ENCODE data around the gene OR52I1. TPM values are rescaled to one million over a fixed set of nuclear protein-coding genes. Genes with fewer than 3 reads are reported as not detected.

The OR52I1 gene
- total RNA-seq, 2 donors from 2014 or later, result not detected

DNA sequence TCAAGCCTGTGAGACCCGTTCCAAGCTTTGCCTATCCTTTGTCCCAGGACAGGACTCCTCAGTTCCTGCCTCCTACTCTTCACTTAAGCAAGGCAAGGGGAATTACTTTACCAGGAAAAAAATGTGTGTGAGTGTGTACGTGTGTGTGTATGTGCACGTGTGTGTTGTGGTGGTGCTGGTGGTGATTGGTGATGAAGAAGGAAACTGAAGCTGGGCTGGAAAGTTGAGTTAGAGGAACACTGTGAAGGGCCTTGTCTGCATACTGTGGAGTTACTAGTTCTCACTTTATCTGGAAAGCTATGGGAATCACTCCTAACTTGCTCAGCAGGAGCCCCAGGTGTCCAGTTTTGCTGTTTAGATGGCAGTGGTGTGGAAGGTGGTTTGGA lies 43.8 kb downstream of the OR52I1 start:
- WGBS, 2 donors, result 71 to 77% methylated on average over 3 of the region's 3 CpGs
- ATAC-seq, result no peak
- no peak for TF ChIP-seq POLR2A (IDR thresholded peaks at IDR 0.05)
- TF ChIP-seq, protein P1, sequence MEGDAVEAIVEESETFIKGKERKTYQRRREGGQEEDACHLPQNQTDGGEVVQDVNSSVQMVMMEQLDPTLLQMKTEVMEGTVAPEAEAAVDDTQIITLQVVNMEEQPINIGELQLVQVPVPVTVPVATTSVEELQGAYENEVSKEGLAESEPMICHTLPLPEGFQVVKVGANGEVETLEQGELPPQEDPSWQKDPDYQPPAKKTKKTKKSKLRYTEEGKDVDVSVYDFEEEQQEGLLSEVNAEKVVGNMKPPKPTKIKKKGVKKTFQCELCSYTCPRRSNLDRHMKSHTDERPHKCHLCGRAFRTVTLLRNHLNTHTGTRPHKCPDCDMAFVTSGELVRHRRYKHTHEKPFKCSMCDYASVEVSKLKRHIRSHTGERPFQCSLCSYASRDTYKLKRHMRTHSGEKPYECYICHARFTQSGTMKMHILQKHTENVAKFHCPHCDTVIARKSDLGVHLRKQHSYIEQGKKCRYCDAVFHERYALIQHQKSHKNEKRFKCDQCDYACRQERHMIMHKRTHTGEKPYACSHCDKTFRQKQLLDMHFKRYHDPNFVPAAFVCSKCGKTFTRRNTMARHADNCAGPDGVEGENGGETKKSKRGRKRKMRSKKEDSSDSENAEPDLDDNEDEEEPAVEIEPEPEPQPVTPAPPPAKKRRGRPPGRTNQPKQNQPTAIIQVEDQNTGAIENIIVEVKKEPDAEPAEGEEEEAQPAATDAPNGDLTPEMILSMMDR (IDR thresholded peaks at IDR 0.05), result no peak
- no peaks in the 10 kb centered on the region for H3K4me1 ChIP-seq
- no peaks in the 10 kb centered on the region for H3K9me3 ChIP-seq
- no peaks in the 10 kb centered on the region for H3K36me3 ChIP-seq (replicated peaks in 1 of 2; ENCODE audit: insufficient read depth in 1 of 2, low read depth in 2 of 2)
- intact Hi-C loops (cut with DNase I), result loop anchor here (5.0 kb wide), 1 partner anchor 370 kb away; no protein-coding TSS in a partner anchor
- no peaks in the 10 kb centered on the region for H3K27me3 ChIP-seq
- H3K27ac ChIP-seq, result no peak overlapping the region
- H3K4me3 ChIP-seq, result no peak overlapping the region
- no peak for DNase-seq

DNA sequence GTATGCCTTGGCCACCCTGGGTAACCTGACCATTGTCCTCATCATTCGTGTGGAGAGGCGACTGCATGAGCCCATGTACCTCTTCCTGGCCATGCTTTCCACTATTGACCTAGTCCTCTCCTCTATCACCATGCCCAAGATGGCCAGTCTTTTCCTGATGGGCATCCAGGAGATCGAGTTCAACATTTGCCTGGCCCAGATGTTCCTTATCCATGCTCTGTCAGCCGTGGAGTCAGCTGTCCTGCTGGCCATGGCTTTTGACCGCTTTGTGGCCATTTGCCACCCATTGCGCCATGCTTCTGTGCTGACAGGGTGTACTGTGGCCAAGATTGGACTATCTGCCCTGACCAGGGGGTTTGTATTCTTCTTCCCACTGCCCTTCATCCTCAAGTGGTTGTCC lies 46.1 kb downstream of the OR52I1 start:
- Histone ChIP-seq H3K27ac (no peak overlapping the region), H3K9me3 (no peaks in the 10 kb centered on the region), H3K4me1 (no peaks in the 10 kb centered on the region), H3K4me3 (no peak overlapping the region), H3K27me3 (no peaks in the 10 kb centered on the region), H3K36me3 (replicated peaks in 1 of 2; ENCODE audit: insufficient read depth in 1 of 2, low read depth in 2 of 2) (no peaks in the 10 kb centered on the region)
- intact Hi-C loops (cut with DNase I), result loop anchor here (5.0 kb wide), 1 partner anchor 367 kb away; no protein-coding TSS in a partner anchor
- WGBS, 2 donors, result 70 to 73% methylated on average over 6 of the region's 6 CpGs
- no peak for ATAC-seq
- no peak for TF ChIP-seq POLR2A (IDR thresholded peaks at IDR 0.05)
- TF ChIP-seq, protein P1 (IDR thresholded peaks at IDR 0.05), result no peak
- DNase-seq, result no peak

DNA sequence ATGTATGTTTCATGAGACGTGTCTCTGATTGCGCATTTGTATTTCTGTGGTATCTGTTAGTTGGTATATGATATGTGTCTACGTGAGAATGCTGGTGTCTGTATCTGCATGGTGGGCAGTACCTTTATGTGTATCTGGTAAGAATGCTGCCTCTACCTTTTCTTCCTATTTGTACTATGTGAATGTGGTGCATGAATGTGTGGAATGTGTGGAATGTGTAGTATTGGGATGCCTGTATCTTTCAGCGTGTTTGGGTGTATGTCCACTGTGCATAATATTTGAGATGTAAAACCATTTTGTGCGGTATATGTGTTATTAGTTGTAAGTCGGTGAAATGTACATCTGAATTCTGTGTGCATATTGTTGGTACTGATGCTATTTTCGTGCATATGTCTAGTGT lies 47.7 kb downstream of the OR52I1 start:
- 69 to 74% methylated on average over 7 of the region's 7 CpGs for WGBS, 2 donors
- Histone ChIP-seq H3K27ac (no peak overlapping the region), H3K36me3 (replicated peaks in 1 of 2; ENCODE audit: insufficient read depth in 1 of 2, low read depth in 2 of 2) (no peaks in the 10 kb centered on the region), H3K4me3 (no peak overlapping the region), H3K9me3 (no peaks in the 10 kb centered on the region), H3K4me1 (no peaks in the 10 kb centered on the region), H3K27me3 (no peaks in the 10 kb centered on the region)
- intact Hi-C loops (cut with DNase I), result no loop called here
- ATAC-seq (no peak), DNase-seq (no peak)
- no peak for TF ChIP-seq POLR2A (IDR thresholded peaks at IDR 0.05)
- TF ChIP-seq, protein P1 (IDR thresholded peaks at IDR 0.05), result no peak

DNA sequence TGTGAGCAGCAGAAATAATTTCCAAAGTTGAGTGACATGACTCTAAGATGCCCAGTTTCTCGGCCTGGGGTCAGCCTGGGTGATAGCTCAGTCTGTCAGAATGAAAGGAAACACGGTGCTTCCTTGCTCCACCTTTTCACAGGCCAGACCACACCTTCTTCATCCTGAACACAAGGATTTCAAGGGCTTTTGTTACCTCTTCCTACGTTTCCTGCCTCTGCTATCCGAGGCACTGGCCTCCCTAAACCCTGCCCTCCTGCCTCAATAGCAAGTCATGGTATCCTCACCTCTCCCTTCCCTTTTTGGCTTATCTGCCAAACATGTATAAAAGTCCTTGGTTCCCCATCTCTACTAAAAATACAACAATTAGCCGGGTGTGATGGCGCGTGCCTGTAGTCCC lies 48.2 kb downstream of the OR52I1 start:
- no peaks in the 10 kb centered on the region for H3K9me3 ChIP-seq
- intact Hi-C loops (cut with DNase I), result no loop called here
- H3K27ac ChIP-seq, result no peak overlapping the region
- H3K4me3 ChIP-seq, result no peak overlapping the region
- no peaks in the 10 kb centered on the region for H3K36me3 ChIP-seq (replicated peaks in 1 of 2; ENCODE audit: insufficient read depth in 1 of 2, low read depth in 2 of 2)
- WGBS, 2 donors, result 67 to 69% methylated on average over 7 of the region's 7 CpGs
- TF ChIP-seq POLR2A (IDR thresholded peaks at IDR 0.05), result no peak
- TF ChIP-seq, protein P1 (IDR thresholded peaks at IDR 0.05), result no peak
- H3K4me1 ChIP-seq, result no peaks in the 10 kb centered on the region
- no peaks in the 10 kb centered on the region for H3K27me3 ChIP-seq
- DNase-seq, result no peak
- ATAC-seq, result no peak

DNA sequence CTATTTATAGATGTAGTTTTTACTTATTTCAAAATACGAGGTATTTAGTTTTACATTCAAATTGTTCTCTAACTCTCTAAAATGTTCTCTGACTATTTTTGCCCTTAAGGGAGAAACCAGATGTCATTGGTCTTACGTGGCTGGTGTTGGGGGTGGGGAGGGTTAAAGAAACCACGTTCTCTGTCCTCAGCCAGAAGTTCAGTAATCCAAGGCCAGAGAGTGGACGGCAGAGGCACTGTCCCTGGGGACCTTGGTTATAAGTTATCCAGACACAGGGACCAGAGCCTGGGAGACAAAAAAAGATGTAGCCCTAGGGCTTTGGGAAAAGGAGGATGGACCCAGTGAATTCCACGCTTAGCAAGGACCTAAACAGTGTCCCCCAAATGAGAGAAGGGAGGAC lies 49.2 kb downstream of the OR52I1 start:
- intact Hi-C loops (cut with DNase I), result no loop called here
- Histone ChIP-seq H3K27ac (no peak overlapping the region), H3K27me3 (no peaks in the 10 kb centered on the region), H3K4me3 (no peak overlapping the region), H3K9me3 (no peaks in the 10 kb centered on the region), H3K36me3 (replicated peaks in 1 of 2; ENCODE audit: insufficient read depth in 1 of 2, low read depth in 2 of 2) (no peaks in the 10 kb centered on the region), H3K4me1 (no peaks in the 10 kb centered on the region)
- TF ChIP-seq POLR2A (IDR thresholded peaks at IDR 0.05), result no peak
- TF ChIP-seq, protein P1 (IDR thresholded peaks at IDR 0.05), result no peak
- DNase-seq, result peak in 1 of 4 donors; percentile 8
- ATAC-seq, result no peak
- 21 to 23% methylated on average over 5 of the region's 5 CpGs for WGBS, 2 donors
